ENCODE measurements around the gene TAT.
A peak's percentile ranks its signal among the peaks of the same experiment; 100 is the strongest.
"Not testable (repeated sequence)": the region's sequence is repeated elsewhere in the genome, so short reads cannot be mapped to it uniquely, and the experiment has no call there.

The TAT gene

GRCh38 chr16:71576971-71577370, at the start of gene TAT:
TAT (minus strand) TSS chr16:71577092; CDS start chr16:71576415, 677 bp downstream.
- no peak for DNase-seq (ENCODE audit: low read depth)

GRCh38 chr16:71626018-71626857, 49.3 kb upstream of the TAT start, which contains the start of gene MARVELD3:
MARVELD3 (plus strand) TSS chr16:71626184; CDS start chr16:71626230, 46 bp downstream.
- no peak for DNase-seq (ENCODE audit: low read depth)

- no peak for DNase-seq (ENCODE audit: low read depth)
These were observed 48.4 kb upstream of the TAT start for GRCh38 chr16:71625113-71625850.

GRCh38 chr16:71623597-71623996, 46.7 kb upstream of the TAT start:
- no peak for DNase-seq (ENCODE audit: low read depth)

GRCh38 chr16:71622088-71622487, 45.2 kb upstream of the TAT start:
- DNase-seq (ENCODE audit: low read depth) = no peak

- DNase-seq (ENCODE audit: low read depth) = no peak
These were observed 41.5 kb upstream of the TAT start for GRCh38 chr16:71618429-71618828.

GRCh38 chr16:71614956-71615355, 38.1 kb upstream of the TAT start:
- DNase-seq (ENCODE audit: low read depth) = not testable (repeated sequence)

- DNase-seq (ENCODE audit: low read depth) = peak; percentile 67
These were observed 34.3 kb upstream of the TAT start for GRCh38 chr16:71610936-71611871.

- no peak for DNase-seq (ENCODE audit: low read depth)
These were observed 33.6 kb upstream of the TAT start for GRCh38 chr16:71610447-71610846.

- DNase-seq (ENCODE audit: low read depth) = no peak
These were observed 32.2 kb upstream of the TAT start for GRCh38 chr16:71609066-71609465.

- no peak for DNase-seq (ENCODE audit: low read depth)
These were observed 23.9 kb upstream of the TAT start for GRCh38 chr16:71600822-71601221.

- DNase-seq (ENCODE audit: low read depth) = not testable (repeated sequence)
These were observed 21.5 kb upstream of the TAT start for GRCh38 chr16:71598426-71598825.

GRCh38 chr16:71595340-71595826, 18.5 kb upstream of the TAT start:
- not testable (repeated sequence) for DNase-seq (ENCODE audit: low read depth)

GRCh38 chr16:71594000-71594646, 17.2 kb upstream of the TAT start:
- no peak for DNase-seq (ENCODE audit: low read depth)

GRCh38 chr16:71593048-71593999, 16.4 kb upstream of the TAT start:
- no peak for DNase-seq (ENCODE audit: low read depth)

GRCh38 chr16:71591917-71592316, 15.0 kb upstream of the TAT start:
- DNase-seq (ENCODE audit: low read depth) = no peak

GRCh38 chr16:71590584-71590983, 13.7 kb upstream of the TAT start:
- no peak for DNase-seq (ENCODE audit: low read depth)

GRCh38 chr16:71590071-71590470, 13.2 kb upstream of the TAT start:
- DNase-seq (ENCODE audit: low read depth) = not testable (repeated sequence)

GRCh38 chr16:71589334-71589733, 12.4 kb upstream of the TAT start:
- DNase-seq (ENCODE audit: low read depth) = not testable (repeated sequence)

GRCh38 chr16:71585318-71585703, 8.4 kb upstream of the TAT start:
- no peak for DNase-seq (ENCODE audit: low read depth)

Measured in stimulated activated CD8-positive, alpha-beta memory T cell treated with anti-CD3 and anti-CD28 coated beads, Interleukin-12 subunit alpha, Interleukin-12 subunit beta, amount 100 ng/mL, for 1 hour (primary cell).